IMR-90 (cell line): ENCODE results near the gene PSMA3. TPM values are rescaled to one million over a fixed set of nuclear protein-coding genes. Genes with fewer than 3 reads are reported as not detected.

Source experiments
- ATAC-seq: fragments of 200-7000 bp; cut with Tn5 transposase; 2 replicates; pipeline ENCODE4 v1.9.1; 2020; ENCODE audit warnings: low read depth, mild to moderate bottlenecking, moderate library complexity
- BruUV-seq: library from RNA; stranded (reverse); fragments of 400-500 nt; replicated peaks from 2 replicates; lab custom pipeline; 2021; lab: Mats Ljungman, UMichigan
- CTCF ChIA-PET: fragments of 300-600 bp; formaldehyde crosslinking; extraction: SDS; loops from one replicate; lab custom pipeline; 2021; ENCODE audit warnings: antibody characterized with exemption; lab: Yijun Ruan, JAX
- POLR2A ChIA-PET: fragments of 300-600 bp; sonication (Branson Sonifier 250); formaldehyde crosslinking; loops from one replicate; lab custom pipeline; 2022; ENCODE audit warnings: antibody characterized with exemption; ENCODE audit not compliant: unreplicated experiment; lab: Charles Lee
- DNase-seq: peaks from one replicate; pipeline ENCODE4 v3.0.0; 2013
- H2AFZ ChIP-seq: replicated peaks from 2 replicates; pipeline ENCODE3; 2013; ENCODE audit warnings: low read length, mild to moderate bottlenecking; ENCODE audit not compliant: poor library complexity
- H2AK5ac ChIP-seq: 2 replicates; pipeline ENCODE4 v1.6.1; 2013; ENCODE audit warnings: low read depth, low read length, inconsistent platforms
- H2AK9ac ChIP-seq: replicated peaks from 2 replicates; pipeline ENCODE3; 2013; ENCODE audit warnings: mild to moderate bottlenecking, low read depth, low read length, moderate library complexity; ENCODE audit not compliant: poor library complexity
- H2BK120ac ChIP-seq: 2 replicates; pipeline ENCODE4 v1.6.1; 2013; ENCODE audit warnings: low read depth, low read length, inconsistent platforms
- H2BK15ac ChIP-seq: 3 replicates; pipeline ENCODE4 v1.6.1; 2013; ENCODE audit warnings: low read depth, low read length, inconsistent platforms
- H2BK20ac ChIP-seq: 2 replicates; pipeline ENCODE4 v1.6.1; 2013; ENCODE audit warnings: low read depth, mild to moderate bottlenecking, inconsistent platforms, low read length, moderate library complexity
- H2BK5ac ChIP-seq: 2 replicates; pipeline ENCODE4 v1.6.1; 2013; ENCODE audit warnings: mild to moderate bottlenecking, low read depth, low read length, inconsistent platforms; ENCODE audit not compliant: poor library complexity, severe bottlenecking
- H3K14ac ChIP-seq: replicated peaks from 2 replicates; pipeline ENCODE4 v1.6.1; 2013; ENCODE audit warnings: low read depth, low read length, inconsistent platforms
- H3K18ac ChIP-seq: 2 replicates; pipeline ENCODE4 v1.6.1; 2013; ENCODE audit warnings: low read depth, low read length, control low read depth
- H3K23ac ChIP-seq: 2 replicates; pipeline ENCODE4 v1.6.1; 2013; ENCODE audit warnings: low read depth, low read length, inconsistent platforms
- H3K27ac ChIP-seq: 2 replicates; pipeline ENCODE4 v1.5.1; 2013; ENCODE audit warnings: mild to moderate bottlenecking, control low read depth, low read length; ENCODE audit not compliant: insufficient read depth
- H3K27me3 ChIP-seq: 2 replicates; pipeline ENCODE4 v1.6.1; 2013; ENCODE audit warnings: low read length; ENCODE audit not compliant: control insufficient read depth, insufficient read depth
- H3K36me3 ChIP-seq: 2 replicates; pipeline ENCODE4 v1.6.1; 2013; ENCODE audit warnings: low read length, mixed read lengths; ENCODE audit not compliant: control insufficient read depth, insufficient read depth
- H3K4ac ChIP-seq: 2 replicates; pipeline ENCODE4 v1.6.1; 2013; ENCODE audit warnings: low read depth, low read length, inconsistent platforms
- H3K4me1 ChIP-seq: 2 replicates; pipeline ENCODE4 v1.6.1; 2013; ENCODE audit warnings: low read length, mixed read lengths; ENCODE audit not compliant: control insufficient read depth, insufficient read depth
- H3K4me2 ChIP-seq: 2 replicates; pipeline ENCODE4 v1.6.1; 2013; ENCODE audit warnings: low read depth, mild to moderate bottlenecking, control low read depth, low read length, moderate library complexity
- H3K4me3 ChIP-seq: 2 replicates; pipeline ENCODE4 v1.5.1; 2013; ENCODE audit warnings: low read depth, mild to moderate bottlenecking, control low read depth, low read length, moderate library complexity; ENCODE audit not compliant: insufficient read depth
- H3K56ac ChIP-seq: 2 replicates; pipeline ENCODE4 v1.6.1; 2013; ENCODE audit warnings: low read length, inconsistent platforms; ENCODE audit not compliant: insufficient read depth; ENCODE audit errors: extremely low read depth
- H3K79me1 ChIP-seq, 2 experiments: 2 replicates each; pipeline ENCODE4 v1.6.1; 2013; ENCODE audit warnings: low read length in 2 of 2, inconsistent platforms in 1 of 2, low read depth in 1 of 2
- H3K9ac ChIP-seq: 2 replicates; pipeline ENCODE4 v1.6.1; 2013; ENCODE audit warnings: low read depth, low read length, control low read depth
- H3K9me1 ChIP-seq: 2 replicates; pipeline ENCODE4 v1.6.1; 2013; ENCODE audit warnings: low read length, inconsistent platforms; ENCODE audit not compliant: insufficient read depth
- H3K9me3 ChIP-seq: 2 replicates; pipeline ENCODE4 v1.6.1; 2013; ENCODE audit warnings: low read length; ENCODE audit not compliant: control insufficient read depth, insufficient read depth
- H4K20me1 ChIP-seq: 2 replicates; pipeline ENCODE4 v1.6.1; 2013; ENCODE audit warnings: low read length, inconsistent platforms; ENCODE audit not compliant: insufficient read depth
- H4K5ac ChIP-seq: 2 replicates; pipeline ENCODE4 v1.6.1; 2013; ENCODE audit warnings: mild to moderate bottlenecking, low read depth, low read length, control low read depth
- H4K8ac ChIP-seq, 2 experiments: 2 replicates each; pipeline ENCODE4 v1.6.1; 2013; ENCODE audit warnings: low read depth in 2 of 2, low read length in 2 of 2, control low read depth in 1 of 2, inconsistent platforms in 1 of 2
- H4K91ac ChIP-seq: 2 replicates; pipeline ENCODE4 v1.6.1; 2013; ENCODE audit warnings: low read depth, low read length, inconsistent platforms; ENCODE audit not compliant: insufficient read depth
- SMC3 ChIP-seq: fragments of 150-350 bp; IDR thresholded peaks from 2 replicates; pipeline ENCODE4 v1.6.1; 2016; ENCODE audit warnings: low read depth, mild to moderate bottlenecking, antibody characterized with exemption, low read length, moderate library complexity
- dilution Hi-C: fragments of 300-500 bp; cut with HindIII; formaldehyde crosslinking; loops from one replicate; pipeline ENCODE4 v1.14.3; 2018; ENCODE audit warnings: low sequenced_read_pairs; ENCODE audit not compliant: unreplicated experiment
- in situ Hi-C: fragments of 300-500 bp; cut with MboI; formaldehyde crosslinking; loops from 3 replicates; pipeline ENCODE4 v1.14.3; 2019; ENCODE audit warnings: low sequenced_read_pairs, inconsistent platforms, mixed read lengths
- intact Hi-C: fragments of 100-400 bp; cut with micrococcal nuclease; formaldehyde crosslinking; loops from 2 replicates; pipeline ENCODE4 v1.10.0; 2022
- polyA plus RNA-seq, 3 experiments: library from polyadenylated mRNA; depleted of rRNA; stranded (reverse); fragments of >200 nt; gene quantifications; 2 replicates each; pipeline ENCODE4 v1.2.3, GENCODE V29; 2012; ENCODE audit warnings: low replicate concordance in 1 of 3
- total RNA-seq: library from RNA; depleted of rRNA; stranded (reverse); fragments of >200 nt; gene quantifications from 2 replicates; pipeline ENCODE4 v1.2.3, GENCODE V29; 2012

The PSMA3 gene
- total and polyA plus RNA-seq, 2 of the 4 experiments (the other 2 are of a cell fraction), result 74.9 to 231 TPM

DNA sequence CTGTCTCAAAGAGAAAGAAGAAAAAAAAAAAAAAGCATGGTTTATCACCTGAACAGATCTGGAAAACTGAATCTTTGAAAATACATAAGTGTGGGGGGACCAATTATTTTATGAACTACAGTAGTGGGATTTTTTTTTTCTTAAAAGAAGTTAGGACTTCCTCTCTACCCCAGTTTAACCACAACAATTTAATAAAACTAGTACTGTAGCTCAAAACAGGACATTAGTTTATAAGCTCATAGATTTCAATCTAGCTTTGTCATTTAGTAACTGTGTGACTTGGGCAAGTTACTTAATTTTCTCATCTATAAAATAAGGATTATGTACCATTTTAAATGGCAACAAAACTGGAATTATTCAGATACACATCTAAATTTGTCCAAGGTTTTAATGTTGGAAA is 30.2 kb downstream of the PSMA3 start:
- Histone ChIP-seq H3K9me3 (no peaks in the 10 kb centered on the region), H3K4me2 (no peak overlapping the region), H4K5ac (no peak overlapping the region), H3K18ac (no peak overlapping the region), H2AK5ac (no peak overlapping the region), H2BK120ac (no peak overlapping the region), H4K91ac (no peak overlapping the region), H2BK15ac (no peak overlapping the region), H3K14ac (no peak overlapping the region), H3K4me1 (peaks cover 3% of the 10 kb centered on the region; the same call in 1 of the 2 replicates), H4K8ac (no peak overlapping the region), H3K23ac (no peak overlapping the region), H3K27me3 (no peaks in the 10 kb centered on the region), H3K9ac (no peak overlapping the region), H2AK9ac (no peak overlapping the region), H3K27ac (no peak overlapping the region), H3K36me3 (peaks cover 42% of the 10 kb centered on the region), H2BK5ac (no peak overlapping the region), H3K9me1 (no peaks in the 10 kb centered on the region), H2AFZ (no peak overlapping the region), H3K56ac (no peak overlapping the region), H4K20me1 (peaks cover 22% of the 10 kb centered on the region), H2BK20ac (no peak overlapping the region), H3K4me3 (no peak overlapping the region), H3K4ac (no peak overlapping the region), H3K79me1 (peaks cover 19 to 55% of the 10 kb centered on the region in 2 experiments)
- dilution Hi-C loops (no loop called here), intact Hi-C loops (no loop called here), in situ Hi-C loops (no loop called here)
- DNase-seq (no peak), ATAC-seq (no peak)
- TF ChIP-seq SMC3, result no peak
- BruUV-seq, result no TSS peak
- CTCF ChIA-PET, result interaction anchor here (0.6 kb wide), 1 partner anchor 11 kb away, joined by 3 read pairs; no protein-coding TSS in a partner anchor
- POLR2A ChIA-PET, result no interaction called here
